Smooth muscle cell (in vitro differentiated cells): ENCODE results near the gene HTR3A. TPM values are rescaled to one million over a fixed set of nuclear protein-coding genes. Genes with fewer than 3 reads are reported as not detected.

ENCODE experiments used
- DNase-seq: peaks from one replicate; lab custom pipeline; 2025; ENCODE audit not compliant: unreplicated experiment; lab: John Stamatoyannopoulos, UW
- H2AFZ ChIP-seq: fragments of 200-600 bp; sonication (generic); 2 replicates; pipeline ENCODE4 v1.6.0; 2016; ENCODE audit warnings: antibody characterized with exemption, low read depth, mild to moderate bottlenecking
- H3F3A ChIP-seq: fragments of 200-600 bp; sonication (generic); 2 replicates; pipeline ENCODE4 v1.6.0; 2017; ENCODE audit warnings: antibody characterized with exemption, low read depth
- H3K27ac ChIP-seq: fragments of 200-600 bp; sonication (generic); 2 replicates; pipeline ENCODE4 v1.5.1; 2016; ENCODE audit warnings: low read depth, mild to moderate bottlenecking
- H3K27me3 ChIP-seq: fragments of 200-600 bp; sonication (generic); 2 replicates; pipeline ENCODE4 v1.6.1; 2016; ENCODE audit warnings: low read depth, mild to moderate bottlenecking
- H3K36me3 ChIP-seq: fragments of 200-600 bp; sonication (generic); 2 replicates; pipeline ENCODE4 v1.5.1; 2016; ENCODE audit warnings: low read depth
- H3K4me1 ChIP-seq: fragments of 200-600 bp; sonication (generic); 2 replicates; pipeline ENCODE4 v1.5.1; 2016; ENCODE audit warnings: low read depth
- H3K4me2 ChIP-seq: fragments of 200-600 bp; sonication (generic); 2 replicates; pipeline ENCODE4 v1.6.0; 2016; ENCODE audit warnings: mild to moderate bottlenecking
- H3K4me3 ChIP-seq: fragments of 200-600 bp; sonication (generic); 2 replicates; pipeline ENCODE4 v1.5.1; 2016; ENCODE audit warnings: mild to moderate bottlenecking
- H3K79me2 ChIP-seq: fragments of 200-600 bp; sonication (generic); 2 replicates; pipeline ENCODE4 v1.6.0; 2016; ENCODE audit warnings: low read depth, mild to moderate bottlenecking
- H3K9ac ChIP-seq: fragments of 200-600 bp; sonication (generic); 2 replicates; pipeline ENCODE4 v1.6.0; 2016; ENCODE audit warnings: low read depth
- H3K9me3 ChIP-seq: fragments of 200-600 bp; sonication (generic); replicated peaks from 2 replicates; pipeline ENCODE4 v1.5.1; 2016; ENCODE audit warnings: low read depth
- H4K20me1 ChIP-seq: fragments of 200-600 bp; sonication (generic); 2 replicates; pipeline ENCODE4 v1.6.0; 2016; ENCODE audit warnings: low read depth
- CTCF ChIP-seq: fragments of 200-600 bp; sonication (generic); IDR thresholded peaks from 2 replicates; pipeline ENCODE4 v1.5.1; 2017; ENCODE audit warnings: borderline replicate concordance, mild to moderate bottlenecking, antibody characterized with exemption; ENCODE audit not compliant: insufficient read depth, poor library complexity, severe bottlenecking
- WGBS: methylation state at CpG from one replicate; pipeline ENCODE4 v1.1.7; 2016; ENCODE audit warnings: low lambda C conversion rate; 5-methylcytosine and 5-hydroxymethylcytosine counted together
- polyA plus RNA-seq: library from polyadenylated mRNA; unstranded; fragments of >200 nt; fragmentation: Nextera tagmentation; extraction: Ambion mirVana; gene quantifications from 2 replicates; pipeline ENCODE4 v1.2.1, GENCODE V29; 2016
- total RNA-seq: library from RNA; depleted of rRNA; stranded (reverse); fragments of >200 nt; gene quantifications from 2 replicates; pipeline ENCODE4 v1.2.3, GENCODE V29; 2014

The HTR3A gene
- total and polyA plus RNA-seq, 2 experiments from 2014 or later = not detected

GRCh38 chr11:113997473-113997872 lies 22.6 kb downstream of the HTR3A start:
- no peak overlapping the region for H3K4me2 ChIP-seq
- no peak overlapping the region for H3K27ac ChIP-seq
- H3F3A ChIP-seq = no peaks in the 10 kb centered on the region
- no peaks in the 10 kb centered on the region for H3K36me3 ChIP-seq
- no peak overlapping the region for H3K9ac ChIP-seq
- H3K4me1 ChIP-seq = peaks cover under 1% of the 10 kb centered on the region
- H2AFZ ChIP-seq = no peak overlapping the region
- no peaks in the 10 kb centered on the region for H3K9me3 ChIP-seq
- TF ChIP-seq CTCF = no peak
- no peaks in the 10 kb centered on the region for H3K79me2 ChIP-seq
- no peak for DNase-seq
- H4K20me1 ChIP-seq = no peaks in the 10 kb centered on the region
- no peak overlapping the region for H3K4me3 ChIP-seq
- H3K27me3 ChIP-seq = peaks cover 84% of the 10 kb centered on the region
- WGBS = 62% methylated on average over 3 of the region's 3 CpGs

GRCh38 chr11:113998574-113998973 lies 23.7 kb downstream of the HTR3A start:
- H3K4me3 ChIP-seq = no peak overlapping the region
- H3K79me2 ChIP-seq = no peaks in the 10 kb centered on the region
- WGBS = 69% methylated on average over 4 of the region's 4 CpGs
- H3K9me3 ChIP-seq = no peaks in the 10 kb centered on the region
- no peaks in the 10 kb centered on the region for H4K20me1 ChIP-seq
- DNase-seq = no peak
- peaks cover 84% of the 10 kb centered on the region for H3K27me3 ChIP-seq
- no peak overlapping the region for H3K9ac ChIP-seq
- H3K4me2 ChIP-seq = no peak overlapping the region
- no peak overlapping the region for H3K27ac ChIP-seq
- no peaks in the 10 kb centered on the region for H3F3A ChIP-seq
- TF ChIP-seq CTCF = no peak
- H3K4me1 ChIP-seq = no peaks in the 10 kb centered on the region
- H2AFZ ChIP-seq = no peak overlapping the region
- H3K36me3 ChIP-seq = no peaks in the 10 kb centered on the region

GRCh38 chr11:114000526-114000925 lies 25.6 kb downstream of the HTR3A start:
- Histone ChIP-seq H3K36me3 (no peaks in the 10 kb centered on the region), H3K4me1 (no peaks in the 10 kb centered on the region), H4K20me1 (no peaks in the 10 kb centered on the region), H3F3A (no peaks in the 10 kb centered on the region), H3K27ac (no peak overlapping the region), H3K4me3 (no peak overlapping the region), H3K27me3 (peaks cover 81% of the 10 kb centered on the region), H3K79me2 (no peaks in the 10 kb centered on the region), H3K9ac (no peak overlapping the region), H2AFZ (no peak overlapping the region), H3K4me2 (no peak overlapping the region), H3K9me3 (no peaks in the 10 kb centered on the region)
- TF ChIP-seq CTCF = no peak
- no peak for DNase-seq
- WGBS = 80% methylated on average over 4 of the region's 4 CpGs

DNA sequence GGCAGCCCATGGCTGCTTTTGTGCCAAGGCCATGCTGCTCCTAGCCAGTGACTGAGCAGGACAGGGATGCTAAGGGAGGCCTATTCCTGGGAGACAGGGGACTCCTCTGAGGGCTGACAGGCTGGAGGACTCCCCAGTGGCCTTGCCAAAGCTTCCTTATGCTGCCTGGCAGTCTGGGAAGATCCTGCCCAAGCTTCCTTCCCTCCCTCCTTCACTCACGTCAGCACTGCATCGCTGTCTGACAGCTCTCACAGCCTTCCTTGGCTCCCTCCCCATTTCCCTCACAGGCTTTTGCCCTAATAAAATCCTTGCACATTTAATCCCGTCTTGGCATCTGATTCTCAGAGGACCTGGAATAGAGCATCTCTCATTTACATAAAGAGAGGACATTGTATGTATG lies 26.5 kb downstream of the HTR3A start:
- H3K27me3 ChIP-seq = peaks cover 73% of the 10 kb centered on the region
- 65% methylated on average over 3 of the region's 3 CpGs for WGBS
- no peaks in the 10 kb centered on the region for H3K4me1 ChIP-seq
- H3K27ac ChIP-seq = no peak overlapping the region
- no peaks in the 10 kb centered on the region for H3K79me2 ChIP-seq
- TF ChIP-seq CTCF = no peak
- no peaks in the 10 kb centered on the region for H3F3A ChIP-seq
- H3K4me2 ChIP-seq = no peak overlapping the region
- H3K9me3 ChIP-seq = no peaks in the 10 kb centered on the region
- H3K9ac ChIP-seq = no peak overlapping the region
- H3K4me3 ChIP-seq = no peak overlapping the region
- no peaks in the 10 kb centered on the region for H4K20me1 ChIP-seq
- H2AFZ ChIP-seq = no peak overlapping the region
- H3K36me3 ChIP-seq = no peaks in the 10 kb centered on the region
- no peak for DNase-seq
